Keratinocyte (primary cell): ENCODE data around the gene TGIF1. TPM values are rescaled to one million over a fixed set of nuclear protein-coding genes. Genes with fewer than 3 reads are reported as not detected.
"Not testable (repeated sequence)": the region's sequence is repeated elsewhere in the genome, so short reads cannot be mapped to it uniquely, and the experiment has no call there.

Source experiments
- DNase-seq: peaks from one replicate; pipeline ENCODE4 v3.0.0-alpha.2; 2011; ENCODE audit warnings: low read depth, missing footprints, low spot score
- FAIRE-seq: peaks from 2 replicates; lab custom pipeline; 2011; peaks lifted over from hg19 to GRCh38; lab: Jason Lieb, UNC
- H2AFZ ChIP-seq: 2 replicates; pipeline ENCODE4 v1.6.0; 2012; ENCODE audit warnings: low read length, control low read depth, inconsistent platforms; ENCODE audit not compliant: control insufficient read depth
- H3K27ac ChIP-seq: 2 replicates; pipeline ENCODE4 v1.5.1; 2011; ENCODE audit warnings: low read length; ENCODE audit not compliant: control insufficient read depth, insufficient read depth
- H3K27me3 ChIP-seq: 3 replicates; pipeline ENCODE4 v1.6.0; 2011; ENCODE audit warnings: low read length; ENCODE audit not compliant: control insufficient read depth, insufficient read depth; ENCODE audit errors: extremely low read depth
- H3K36me3 ChIP-seq, 2 experiments: 2 replicates in 1 of 2; 3 replicates in 1 of 2; pipeline ENCODE4 v1.5.1; 2011; ENCODE audit warnings: low read length in 2 of 2, mild to moderate bottlenecking in 1 of 2; ENCODE audit not compliant: control insufficient read depth in 2 of 2, insufficient read depth in 2 of 2; ENCODE audit errors: extremely low read depth in 1 of 2
- H3K4me1 ChIP-seq: 3 replicates; pipeline ENCODE4 v1.5.1; 2011; ENCODE audit warnings: low read length; ENCODE audit not compliant: control insufficient read depth, insufficient read depth; ENCODE audit errors: extremely low read depth
- H3K4me2 ChIP-seq: 3 replicates; pipeline ENCODE4 v1.6.0; 2011; ENCODE audit warnings: low read depth, low read length; ENCODE audit not compliant: control insufficient read depth, insufficient read depth; ENCODE audit errors: extremely low read depth
- H3K4me3 ChIP-seq, 3 experiments: fragments of 200-600 bp in 1 of 3; sonication (generic) in 1 of 3; 2 replicates in 2 of 3; 3 replicates in 1 of 3; pipeline ENCODE4 v1.5.1; 2011 to 2016; ENCODE audit warnings: low read length in 3 of 3, mild to moderate bottlenecking in 3 of 3, control low read depth in 2 of 3, inconsistent platforms in 1 of 3, low read depth in 1 of 3, mixed read lengths in 1 of 3, mixed run types in 1 of 3, moderate library complexity in 1 of 3; ENCODE audit not compliant: control insufficient read depth in 2 of 3, insufficient read depth in 2 of 3; ENCODE audit errors: extremely low read depth in 1 of 3
- H3K79me2 ChIP-seq: 2 replicates; pipeline ENCODE4 v1.6.0; 2012; ENCODE audit warnings: low read length; ENCODE audit not compliant: control insufficient read depth, insufficient read depth
- H3K9ac ChIP-seq: 3 replicates; pipeline ENCODE4 v1.6.0; 2011; ENCODE audit warnings: low read length; ENCODE audit not compliant: control insufficient read depth, insufficient read depth; ENCODE audit errors: extremely low read depth
- H3K9me1 ChIP-seq: 3 replicates; pipeline ENCODE4 v1.6.0; 2011; ENCODE audit warnings: low read length; ENCODE audit not compliant: control insufficient read depth, insufficient read depth; ENCODE audit errors: extremely low read depth
- H3K9me3 ChIP-seq: 2 replicates; pipeline ENCODE4 v1.5.1; 2012; ENCODE audit warnings: low read depth, low read length; ENCODE audit not compliant: control insufficient read depth
- H4K20me1 ChIP-seq: 3 replicates; pipeline ENCODE4 v1.6.0; 2011; ENCODE audit warnings: low read length; ENCODE audit not compliant: control insufficient read depth, insufficient read depth; ENCODE audit errors: extremely low read depth
- EZH2 ChIP-seq: IDR thresholded peaks from one replicate; pipeline ENCODE4 v1.6.1; 2012; ENCODE audit warnings: inconsistent platforms, mild to moderate bottlenecking, low read length, moderate library complexity
- dilution Hi-C: fragments of 300-500 bp; cut with MboI; formaldehyde crosslinking; loops from one replicate; pipeline ENCODE4 v1.7.0; 2020; ENCODE audit warnings: low sequenced_read_pairs; ENCODE audit not compliant: extremely low pct_ligation_motif_present
- polyA plus RNA-seq, 5 experiments: library from polyadenylated mRNA; depleted of rRNA in 3 of 5; stranded (reverse) in 3 of 5; stranded (forward) in 1 of 5; unstranded in 1 of 5; fragments of >200 nt; gene quantifications; 1 replicate in 1 of 5; 2 replicates in 3 of 5; 3 replicates in 1 of 5; pipeline versions ENCODE4 v1.2.1 to v1.2.3, GENCODE V29; 2011 to 2012; ENCODE audit warnings: missing spikeins in 2 of 5, low read depth in 1 of 5, low replicate concordance in 1 of 5
- TF ChIP-seq, protein P1 (sequence below), 3 experiments: IDR thresholded peaks in 1 of 3; conservative IDR thresholded peaks in 1 of 3; optimal IDR thresholded peaks in 1 of 3; 2 replicates in 2 of 3; 3 replicates in 1 of 3; pipeline versions ENCODE3 to v1.5.1; 2011; ENCODE audit warnings: low read length in 3 of 3, mild to moderate bottlenecking in 3 of 3, moderate library complexity in 2 of 3, control low read depth in 1 of 3, inconsistent platforms in 1 of 3; ENCODE audit not compliant: insufficient read depth in 2 of 3; ENCODE audit errors: extremely low read depth in 1 of 3

The TGIF1 gene
- polyA plus RNA-seq, 1 donor (not counting 4 experiments of a cell fraction or from before 2014, with no cell fraction given), result 115 TPM

DNA sequence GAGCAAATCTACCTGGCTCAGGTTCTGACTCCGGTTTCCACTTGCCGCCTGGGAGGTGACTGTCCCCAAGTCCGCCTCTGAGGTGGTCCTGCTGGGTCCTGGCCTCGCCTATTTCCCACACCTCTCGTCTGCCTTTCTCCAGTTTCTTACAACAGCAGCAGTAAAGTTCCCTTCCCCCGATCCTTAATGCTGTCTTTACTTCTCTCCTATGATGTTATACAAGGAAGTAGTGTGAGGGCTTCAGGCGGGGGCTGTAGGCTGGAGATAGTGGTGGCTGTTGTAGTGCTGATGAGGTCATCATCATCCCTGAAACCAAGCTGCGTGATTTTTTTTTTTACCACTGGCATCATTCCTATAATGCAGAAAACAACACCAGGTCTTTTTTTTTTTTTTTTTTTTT, 18.9 kb downstream of the TGIF1 start:
- Histone ChIP-seq H3K4me3 (no peak overlapping the region), H3K9ac (no peak overlapping the region), H3K4me1 (peaks cover 14% of the 10 kb centered on the region), H3K27me3 (no peaks in the 10 kb centered on the region), H3K79me2 (no peaks in the 10 kb centered on the region), H3K36me3 (no peaks in the 10 kb centered on the region), H4K20me1 (no peaks in the 10 kb centered on the region), H3K4me2 (no peak overlapping the region), H3K9me3 (no peaks in the 10 kb centered on the region), H3K27ac (no peak overlapping the region), H3K9me1 (no peaks in the 10 kb centered on the region), H2AFZ (no peak overlapping the region)
- dilution Hi-C loops, result no loop called here
- FAIRE-seq (no peak), DNase-seq (no peak)
- no peak for TF ChIP-seq EZH2
- TF ChIP-seq, protein P1, sequence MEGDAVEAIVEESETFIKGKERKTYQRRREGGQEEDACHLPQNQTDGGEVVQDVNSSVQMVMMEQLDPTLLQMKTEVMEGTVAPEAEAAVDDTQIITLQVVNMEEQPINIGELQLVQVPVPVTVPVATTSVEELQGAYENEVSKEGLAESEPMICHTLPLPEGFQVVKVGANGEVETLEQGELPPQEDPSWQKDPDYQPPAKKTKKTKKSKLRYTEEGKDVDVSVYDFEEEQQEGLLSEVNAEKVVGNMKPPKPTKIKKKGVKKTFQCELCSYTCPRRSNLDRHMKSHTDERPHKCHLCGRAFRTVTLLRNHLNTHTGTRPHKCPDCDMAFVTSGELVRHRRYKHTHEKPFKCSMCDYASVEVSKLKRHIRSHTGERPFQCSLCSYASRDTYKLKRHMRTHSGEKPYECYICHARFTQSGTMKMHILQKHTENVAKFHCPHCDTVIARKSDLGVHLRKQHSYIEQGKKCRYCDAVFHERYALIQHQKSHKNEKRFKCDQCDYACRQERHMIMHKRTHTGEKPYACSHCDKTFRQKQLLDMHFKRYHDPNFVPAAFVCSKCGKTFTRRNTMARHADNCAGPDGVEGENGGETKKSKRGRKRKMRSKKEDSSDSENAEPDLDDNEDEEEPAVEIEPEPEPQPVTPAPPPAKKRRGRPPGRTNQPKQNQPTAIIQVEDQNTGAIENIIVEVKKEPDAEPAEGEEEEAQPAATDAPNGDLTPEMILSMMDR (optimal IDR thresholded peaks at IDR 0.05 in 1 of 3, IDR thresholded peaks at IDR 0.05 in 1 of 3, conservative IDR thresholded peaks at IDR 0.05 in 1 of 3; ENCODE audit: extremely low read depth in 1 of 3, insufficient read depth in 2 of 3, low read length in 3 of 3), result no peak

DNA sequence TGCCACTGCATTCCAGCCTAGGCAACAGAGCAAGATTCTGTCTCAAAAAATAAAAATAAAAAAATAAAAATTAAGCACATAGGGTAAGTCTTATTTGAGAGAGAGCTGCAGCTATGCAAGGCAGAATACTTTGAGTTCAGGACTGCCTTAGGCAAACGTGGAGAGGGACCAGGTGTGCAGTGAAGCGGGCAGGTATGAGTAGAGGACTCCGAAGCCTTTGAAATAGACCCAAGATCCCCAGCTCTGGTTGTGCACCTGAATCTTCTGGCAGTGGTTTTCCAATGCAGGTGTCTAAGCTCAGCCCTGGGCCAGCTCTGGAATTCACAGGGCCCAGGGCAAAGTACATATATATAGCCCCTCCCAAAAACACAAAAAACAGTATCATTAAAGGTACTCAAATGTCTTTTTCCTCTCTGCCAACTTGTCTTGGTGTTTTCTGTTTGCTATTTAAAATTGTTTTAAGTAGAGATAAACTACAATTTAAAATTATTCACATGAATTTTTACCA, 21.2 kb downstream of the TGIF1 start:
- Histone ChIP-seq H3K36me3 (no peaks in the 10 kb centered on the region), H3K27ac (no peak overlapping the region), H3K9ac (no peak overlapping the region), H3K9me1 (no peaks in the 10 kb centered on the region), H2AFZ (no peak overlapping the region), H3K4me2 (no peak overlapping the region), H3K4me3 (no peak overlapping the region), H3K9me3 (no peaks in the 10 kb centered on the region), H3K4me1 (peaks cover 9% of the 10 kb centered on the region), H3K79me2 (no peaks in the 10 kb centered on the region), H3K27me3 (no peaks in the 10 kb centered on the region), H4K20me1 (no peaks in the 10 kb centered on the region)
- TF ChIP-seq, protein P1 (optimal IDR thresholded peaks at IDR 0.05 in 1 of 3, IDR thresholded peaks at IDR 0.05 in 1 of 3, conservative IDR thresholded peaks at IDR 0.05 in 1 of 3; ENCODE audit: extremely low read depth in 1 of 3, insufficient read depth in 2 of 3, low read length in 3 of 3), result no peak
- no peak for TF ChIP-seq EZH2
- dilution Hi-C loops, result no loop called here
- FAIRE-seq (no peak), DNase-seq (no peak)

DNA sequence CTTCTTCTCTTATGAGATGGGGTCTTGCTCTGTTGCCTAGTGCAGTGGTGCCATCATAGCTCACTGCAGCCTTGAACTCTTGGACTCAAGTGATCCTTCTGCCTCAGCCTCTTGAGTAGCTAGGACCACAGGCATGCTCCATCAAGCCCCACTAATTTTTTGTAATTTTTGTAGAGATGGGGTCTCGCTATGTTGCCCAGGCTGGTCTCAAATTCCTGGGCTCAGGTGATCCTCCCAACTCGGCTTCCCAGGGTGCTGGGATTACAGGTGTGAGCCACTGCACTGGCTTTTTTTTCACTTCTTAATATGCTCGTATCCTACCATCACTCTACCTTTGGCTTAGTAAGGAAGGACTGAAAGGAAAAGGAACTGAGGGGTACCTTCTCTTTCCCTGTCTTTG, 22.1 kb downstream of the TGIF1 start:
- H2AFZ ChIP-seq, H3K4me3 ChIP-seq, H3K4me2 ChIP-seq, dilution Hi-C loops, H3K27ac ChIP-seq, H4K20me1 ChIP-seq, H3K36me3 ChIP-seq, FAIRE-seq, H3K9me3 ChIP-seq, H3K4me1 ChIP-seq, H3K79me2 ChIP-seq, DNase-seq, H3K9me1 ChIP-seq, H3K27me3 ChIP-seq, H3K9ac ChIP-seq: not testable (repeated sequence)
